Common myeloid progenitor, CD34-positive (primary cell): Measurements from ENCODE around the gene KHK.

ENCODE experiments used
- CTCF ChIA-PET: fragments of 350-600 bp; sonication (Branson Sonifier 250); formaldehyde crosslinking; loops from one replicate; lab custom pipeline; 2021; ENCODE audit warnings: antibody characterized with exemption; lab: Charles Lee
- POLR2A ChIA-PET: fragments of 350-600 bp; sonication (Branson Sonifier 250); formaldehyde crosslinking; loops from one replicate; lab custom pipeline; 2021; ENCODE audit warnings: antibody characterized with exemption; lab: Charles Lee
- DNase-seq, 3 donors: peaks; one replicate each; pipeline versions ENCODE4 v3.0.0 to v3.0.0-alpha.2; 2013
- H3K27ac ChIP-seq, 2 experiments: 1 replicate in 1 of 2; 2 replicates in 1 of 2; pipeline ENCODE4 v1.7.0; 2013; ENCODE audit warnings: inconsistent platforms in 2 of 2, low read length in 2 of 2, mild to moderate bottlenecking in 2 of 2, low read depth in 1 of 2, moderate library complexity in 1 of 2; ENCODE audit not compliant: severe bottlenecking in 2 of 2, insufficient read depth in 1 of 2, poor library complexity in 1 of 2
- H3K27me3 ChIP-seq, 5 experiments: replicated peaks in 2 of 5; 1 replicate in 3 of 5; 2 replicates in 2 of 5; pipeline versions ENCODE4 v1.6.1 to v1.7.0; 2013; ENCODE audit warnings: low read length in 4 of 5, mild to moderate bottlenecking in 2 of 5, moderate library complexity in 2 of 5, inconsistent platforms in 1 of 5; ENCODE audit not compliant: insufficient read depth in 5 of 5, control insufficient read depth in 4 of 5
- H3K36me3 ChIP-seq, 4 experiments: 1 replicate in 2 of 4; 2 replicates in 2 of 4; pipeline versions ENCODE4 v1.6.1 to v1.7.0; 2013; ENCODE audit warnings: low read length in 3 of 4, control low read depth in 1 of 4, mild to moderate bottlenecking in 1 of 4; ENCODE audit not compliant: control insufficient read depth in 4 of 4, insufficient read depth in 4 of 4
- H3K4me1 ChIP-seq, 4 experiments: 1 replicate in 3 of 4; 2 replicates in 1 of 4; pipeline versions ENCODE4 v1.6.1 to v1.7.1; 2013; ENCODE audit warnings: low read length in 3 of 4, mild to moderate bottlenecking in 3 of 4, control low read depth in 1 of 4, inconsistent platforms in 1 of 4, moderate library complexity in 1 of 4; ENCODE audit not compliant: control insufficient read depth in 4 of 4, insufficient read depth in 4 of 4; ENCODE audit errors: control extremely low read depth in 1 of 4
- H3K4me3 ChIP-seq, 7 experiments: 1 replicate in 4 of 7; 2 replicates in 3 of 7; pipeline versions ENCODE4 v1.5.1 to v1.7.0; 2013; ENCODE audit warnings: mild to moderate bottlenecking in 7 of 7, low read length in 6 of 7, moderate library complexity in 6 of 7, inconsistent platforms in 2 of 7, low read depth in 2 of 7, control low read depth in 1 of 7; ENCODE audit not compliant: insufficient read depth in 4 of 7, control insufficient read depth in 1 of 7; ENCODE audit errors: extremely low read depth in 1 of 7
- H3K9me3 ChIP-seq, 5 experiments: 1 replicate in 4 of 5; 2 replicates in 1 of 5; pipeline versions ENCODE4 v1.6.1 to v1.7.1; 2013; ENCODE audit warnings: low read length in 4 of 5, mild to moderate bottlenecking in 2 of 5, inconsistent platforms in 1 of 5, low read depth in 1 of 5, moderate library complexity in 1 of 5; ENCODE audit not compliant: control insufficient read depth in 4 of 5, insufficient read depth in 2 of 5; ENCODE audit errors: control extremely low read depth in 1 of 5
- WGBS: methylation state at CpG from one replicate; pipeline ENCODE4 v1.1.5; 2013; ENCODE audit not compliant: insufficient coverage; 5-methylcytosine and 5-hydroxymethylcytosine counted together

KHK gene

GRCh38 chr2:27128668-27129571 lies 42.3 kb downstream of the KHK start:
- Histone ChIP-seq H3K36me3 (peaks cover 2 to 41% (median 32%) of the 10 kb centered on the region in 4 experiments), H3K9me3 (no peaks in the 10 kb centered on the region), H3K4me1 (peaks cover 5 to 17% (median 12%) of the 10 kb centered on the region in 4 experiments), H3K27ac (no peak overlapping the region), H3K4me3 (no peak overlapping the region), H3K27me3 (no peaks in the 10 kb centered on the region)
- 90% methylated on average over 8 of the region's 11 CpGs for WGBS
- ChIA-PET CTCF (interaction anchor here (1.0 kb wide), 1 partner anchor 17 kb away, joined by 3 read pairs; no protein-coding TSS in a partner anchor), POLR2A (no interaction called here)
- DNase-seq: peak in 2 of 3 donors; percentile 29 to 36

GRCh38 chr2:27130396-27130795 lies 43.8 kb downstream of the KHK start:
- no peak for DNase-seq
- no peaks in the 10 kb centered on the region for H3K27me3 ChIP-seq
- no peak overlapping the region for H3K27ac ChIP-seq
- 84% methylated on average over 5 of the region's 10 CpGs for WGBS
- peaks cover 2 to 41% (median 32%) of the 10 kb centered on the region in 4 experiments for H3K36me3 ChIP-seq
- ChIA-PET CTCF (no interaction called here), POLR2A (no interaction called here)
- peaks cover 5 to 18% (median 16%) of the 10 kb centered on the region in 4 experiments for H3K4me1 ChIP-seq
- no peak overlapping the region for H3K4me3 ChIP-seq
- H3K9me3 ChIP-seq: no peaks in the 10 kb centered on the region

- Histone ChIP-seq H3K4me1 (peaks cover 5 to 21% (median 18%) of the 10 kb centered on the region in 4 experiments), H3K9me3 (no peaks in the 10 kb centered on the region), H3K36me3 (peaks cover 2 to 41% (median 32%) of the 10 kb centered on the region in 4 experiments), H3K4me3 (no peak overlapping the region), H3K27ac (no peak overlapping the region), H3K27me3 (no peaks in the 10 kb centered on the region)
- CTCF ChIA-PET: interaction anchor here (0.8 to 3.3 kb wide), 7 partner anchors 8 to 38 kb away, joined by 3 to 31 read pairs (median 3); partner anchors contain the start of gene ABHD1
- no peak for DNase-seq
- POLR2A ChIA-PET: no interaction called here
- WGBS: over 99% methylated on average over 11 of the region's 11 CpGs
These were observed 44.9 kb downstream of the KHK start for GRCh38 chr2:27131429-27131828.

- no peaks in the 10 kb centered on the region for H3K9me3 ChIP-seq
- no peaks in the 10 kb centered on the region for H3K27me3 ChIP-seq
- peaks cover 5 to 21% (median 18%) of the 10 kb centered on the region in 4 experiments for H3K4me1 ChIP-seq
- ChIA-PET POLR2A (interaction anchor here (1.0 to 1.7 kb wide), 2 partner anchors 10 to 79 kb away, joined by 5 to 8 read pairs; partner anchors contain the start of genes ABHD1 and SLC5A6), CTCF (interaction anchor here (0.7 to 3.3 kb wide), 16 partner anchors 9 to 246 kb away, joined by 3 to 31 read pairs (median 3); partner anchors contain the start of gene ABHD1)
- peak overlapping the region; percentile 75 to 84 for H3K27ac ChIP-seq
- 69% methylated on average over 13 of the region's 14 CpGs for WGBS
- H3K36me3 ChIP-seq: peaks cover 2 to 41% (median 32%) of the 10 kb centered on the region in 4 experiments
- DNase-seq: no peak
- peak overlapping the region in 6 of 7 experiments; percentile 58 to 96 (median 90) for H3K4me3 ChIP-seq
These were observed 46.8 kb downstream of the KHK start for GRCh38 chr2:27133195-27133875.

- H3K36me3 ChIP-seq: peaks cover 2 to 40% (median 30%) of the 10 kb centered on the region in 4 experiments
- peaks cover 5 to 21% (median 18%) of the 10 kb centered on the region in 4 experiments for H3K4me1 ChIP-seq
- POLR2A ChIA-PET: interaction anchor here (0.6 to 1.7 kb wide), 4 partner anchors 11 to 257 kb away, joined by 3 to 8 read pairs (median 4); partner anchors contain the start of genes ABHD1 and SLC5A6
- H3K4me3 ChIP-seq: peak within 1 kb of the TSS; percentile 58 to 96 (median 90)
- H3K27me3 ChIP-seq: no peaks in the 10 kb centered on the region
- CTCF ChIA-PET: interaction anchor here (0.7 to 3.3 kb wide), 14 partner anchors 10 to 245 kb away, joined by 3 to 31 read pairs (median 3); partner anchors contain the start of gene ABHD1
- DNase-seq: peak; percentile 93 to 96 (median 94)
- no peaks in the 10 kb centered on the region for H3K9me3 ChIP-seq
- peak within 1 kb of the TSS; percentile 75 to 84 for H3K27ac ChIP-seq
- 0% methylated on average over 59 of the region's 86 CpGs for WGBS
These were observed 47.6 kb downstream of the KHK start, which contains the start of gene PREB for GRCh38 chr2:27133905-27134780. TSS of gene PREB (minus strand) at chr2:27134636. CDS start at chr2:27134421, 215 bp downstream.
